ENCODE data around the gene ACTRT1.

The ACTRT1 gene

GRCh38 chrX:128052303-128052702 is at the start of gene ACTRT1:
TSS of gene ACTRT1 (minus strand) at chrX:128052403. CDS start at chrX:128052206, 197 bp downstream.
- DNase-seq (ENCODE audit: low spot score) = no peak

GRCh38 chrX:128078545-128078944 is 26.3 kb upstream of the ACTRT1 start:
- DNase-seq (ENCODE audit: low spot score) = no peak

GRCh38 chrX:128057421-128057820 is 5.2 kb upstream of the ACTRT1 start:
- DNase-seq (ENCODE audit: low spot score) = no peak

DNA sequence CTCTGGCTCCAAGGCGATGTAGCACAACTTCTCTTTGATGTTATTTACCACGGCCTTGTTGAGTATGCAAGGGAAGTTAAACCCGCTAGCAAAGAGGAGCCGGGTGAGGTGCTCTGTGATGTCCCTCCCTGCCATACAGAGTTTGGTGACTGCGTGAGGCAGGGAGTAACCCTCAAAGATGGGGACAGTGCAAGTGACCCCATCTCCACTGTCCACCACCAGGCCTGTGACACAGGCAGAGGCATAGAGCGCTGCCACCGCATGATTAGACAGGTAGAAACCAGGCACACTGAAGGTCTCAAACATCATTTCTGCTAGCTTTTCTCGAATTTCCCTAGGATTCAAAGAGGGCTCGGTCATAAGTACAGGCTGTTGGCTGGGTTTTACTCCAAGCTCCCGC is 677 bp downstream of the ACTRT1 start:
- DNase-seq (ENCODE audit: low spot score) = no peak

DNA sequence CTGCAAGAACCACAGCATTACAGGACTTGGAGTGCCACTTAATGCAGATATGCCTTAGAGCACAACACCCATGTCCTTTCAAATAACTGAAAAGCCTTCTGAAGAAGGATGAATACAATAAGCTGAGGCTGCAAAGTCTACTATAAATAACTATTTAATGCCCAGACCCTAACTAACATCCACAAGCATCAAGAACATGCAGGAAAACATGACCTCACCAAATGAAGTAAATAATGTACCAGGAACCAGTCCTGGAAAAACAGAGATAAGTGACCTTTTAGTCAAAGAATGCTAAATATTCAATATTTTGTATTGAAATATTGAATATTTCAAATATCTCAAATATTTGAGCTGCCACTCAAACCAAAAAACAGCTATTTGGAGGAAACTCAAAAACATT is 16.9 kb downstream of the ACTRT1 start:
- no peak for DNase-seq (ENCODE audit: low spot score)

DNA sequence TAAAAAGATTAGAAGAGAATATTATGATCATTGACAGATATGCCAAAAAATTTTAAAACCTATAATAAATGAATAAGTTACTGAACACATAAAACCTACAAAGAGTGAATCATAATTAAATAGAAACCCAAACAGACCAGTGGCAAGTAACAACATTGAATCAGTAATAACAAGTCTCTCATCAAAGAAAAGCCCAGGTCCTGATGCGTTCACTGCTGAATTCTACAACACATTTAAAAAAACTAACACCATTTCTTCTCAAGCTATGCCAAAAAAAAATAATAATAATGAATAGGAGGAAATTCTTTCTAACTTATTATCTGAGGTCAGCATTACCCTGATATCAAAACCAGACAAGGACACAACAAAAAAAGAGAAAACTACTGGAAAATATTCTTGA is 30.6 kb downstream of the ACTRT1 start:
- DNase-seq (ENCODE audit: low spot score) = no peak

DNA sequence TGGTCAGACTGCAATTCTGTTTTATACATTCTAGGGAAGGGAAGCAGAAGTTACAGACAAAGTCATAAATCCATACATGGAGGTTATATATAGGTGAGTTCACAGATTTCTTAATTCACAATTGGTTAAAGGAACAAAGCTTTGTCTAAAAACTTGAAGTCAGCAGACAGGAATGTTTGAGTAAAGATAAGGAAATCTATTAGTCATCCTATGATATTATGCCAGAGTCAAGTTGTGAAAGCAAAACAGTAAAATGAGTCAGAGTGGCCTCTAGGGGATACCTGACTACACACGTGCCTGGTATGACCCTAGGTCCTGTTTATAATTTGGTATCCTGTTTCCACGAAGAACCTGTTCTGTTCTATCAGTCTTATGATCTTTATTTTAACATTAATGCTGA is 31.5 kb downstream of the ACTRT1 start:
- DNase-seq (ENCODE audit: low spot score) = no peak

DNA sequence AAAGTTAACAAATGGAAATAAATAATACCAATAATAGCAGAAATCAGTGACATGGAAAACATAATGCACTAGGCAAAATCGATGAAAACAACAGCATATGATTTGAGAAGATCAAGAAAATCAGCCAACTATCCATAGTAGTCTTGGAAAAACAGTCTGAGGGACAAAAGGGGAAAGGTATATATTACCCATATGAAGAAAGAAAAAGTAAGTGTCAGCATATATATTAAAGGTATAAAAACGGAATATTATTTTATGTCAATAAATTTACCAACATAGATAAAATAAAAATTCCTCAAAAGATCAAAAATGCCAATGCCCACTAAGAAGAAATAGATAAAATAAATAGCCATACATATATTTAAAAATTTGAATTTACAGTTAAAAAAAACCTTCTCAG is 33.0 kb downstream of the ACTRT1 start:
- no peak for DNase-seq (ENCODE audit: low spot score)

DNA sequence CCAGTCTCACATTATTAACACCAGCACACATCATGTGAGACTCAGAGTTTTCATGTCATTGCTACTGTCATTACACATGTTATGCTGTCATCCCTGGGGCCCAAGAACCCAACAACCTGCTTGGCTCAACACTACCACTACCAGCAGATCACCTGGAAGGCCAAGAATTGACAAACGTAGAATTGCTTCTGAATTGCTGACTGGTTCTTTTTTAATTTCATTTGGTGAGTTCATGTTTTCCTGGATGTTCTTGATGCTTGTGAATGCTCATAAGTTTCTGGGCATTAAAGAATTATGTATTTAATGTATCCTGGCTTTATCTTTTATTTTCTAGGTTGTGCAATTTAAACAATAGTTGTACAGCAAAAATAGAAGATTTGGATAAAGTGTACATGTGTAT is 40.2 kb downstream of the ACTRT1 start:
- DNase-seq (ENCODE audit: low spot score) = no peak

DNA sequence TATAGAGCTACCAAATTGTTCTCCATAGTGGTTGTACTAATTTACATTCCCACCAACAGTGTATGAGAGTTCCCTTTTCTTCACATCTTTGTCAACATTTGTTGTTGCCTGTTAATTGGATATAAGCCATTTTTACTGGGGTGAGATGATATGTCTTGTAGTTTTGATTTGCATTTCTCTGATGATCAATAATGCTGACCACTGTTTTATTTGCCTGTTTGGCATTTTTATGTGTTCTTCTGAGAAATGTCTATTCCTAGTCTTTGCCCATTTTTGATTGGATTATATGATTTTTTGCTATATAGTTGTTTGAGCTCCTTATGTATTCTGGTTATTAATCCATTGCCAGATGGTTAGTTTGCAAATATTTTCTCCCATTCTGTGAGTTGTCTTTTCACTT is 44.3 kb downstream of the ACTRT1 start:
- no peak for DNase-seq (ENCODE audit: low spot score)

Data from ecto neural progenitor cell (in vitro differentiated cells).